HG02943 (cell line): ENCODE results near the gene CMTR1.

Experiments
- ATAC-seq: cut with Tn5 transposase; IDR thresholded peaks from one replicate; pipeline ENCODE4 v1.9.1; 2021; ENCODE audit warnings: mild to moderate bottlenecking, low read depth, moderate library complexity; ENCODE audit not compliant: unreplicated experiment

CMTR1 gene

DNA sequence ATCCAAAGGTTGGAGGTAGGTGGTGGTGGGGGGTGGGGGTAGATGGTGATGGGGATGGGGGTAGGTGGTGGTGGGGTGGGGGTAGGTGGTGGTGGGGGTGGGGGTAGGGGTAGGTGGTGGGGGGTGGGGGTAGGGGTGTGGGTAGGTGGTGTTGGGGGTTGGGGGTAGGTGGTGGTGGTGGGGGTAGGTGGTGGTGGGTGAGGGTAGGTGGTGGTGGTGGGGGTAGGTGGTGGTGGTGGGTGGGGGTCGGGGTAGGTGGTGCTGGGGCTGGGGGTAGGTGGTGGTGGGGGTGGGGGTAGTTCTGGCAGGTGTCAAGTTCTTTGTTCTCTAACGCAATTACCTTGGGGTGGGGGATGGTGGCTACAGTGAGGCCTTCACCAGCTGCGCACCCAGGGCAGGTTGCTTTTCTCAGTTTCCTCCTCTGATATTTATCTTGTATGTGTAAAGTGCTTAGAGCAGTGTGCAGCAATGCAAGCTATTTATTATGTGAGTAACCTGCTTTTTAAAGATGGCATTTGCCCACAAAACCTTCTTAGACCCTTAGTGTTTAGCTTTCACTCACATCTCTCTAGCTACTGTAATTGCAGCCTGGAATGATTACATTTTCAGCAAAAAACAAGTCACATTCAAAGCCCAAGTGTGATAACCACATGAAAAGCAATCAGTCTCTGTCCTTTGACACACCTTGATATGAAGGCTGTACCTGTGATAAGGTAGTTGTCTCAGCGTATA is 74.8 kb downstream of the CMTR1 start:
- ATAC-seq = no peak

DNA sequence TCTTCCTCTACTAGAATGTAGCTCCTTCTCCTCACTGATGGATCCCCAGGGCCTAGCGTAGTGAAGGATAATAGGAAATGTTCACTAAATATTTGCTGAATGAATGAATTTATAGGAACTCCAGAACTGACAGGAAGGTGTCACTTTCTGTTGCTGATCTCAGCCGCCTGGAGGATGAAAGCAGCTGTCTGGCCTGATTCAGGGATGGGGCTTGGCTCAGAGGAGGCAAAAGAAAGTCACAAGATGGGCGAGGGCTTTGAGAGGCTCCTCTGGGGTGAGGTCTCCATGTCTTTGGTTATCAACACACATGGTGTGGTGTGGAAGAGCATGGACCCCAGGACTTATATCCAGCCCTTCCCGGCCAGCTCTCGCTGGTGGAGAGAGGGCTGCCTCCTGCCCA is 78.2 kb downstream of the CMTR1 start:
- no peak for ATAC-seq

DNA sequence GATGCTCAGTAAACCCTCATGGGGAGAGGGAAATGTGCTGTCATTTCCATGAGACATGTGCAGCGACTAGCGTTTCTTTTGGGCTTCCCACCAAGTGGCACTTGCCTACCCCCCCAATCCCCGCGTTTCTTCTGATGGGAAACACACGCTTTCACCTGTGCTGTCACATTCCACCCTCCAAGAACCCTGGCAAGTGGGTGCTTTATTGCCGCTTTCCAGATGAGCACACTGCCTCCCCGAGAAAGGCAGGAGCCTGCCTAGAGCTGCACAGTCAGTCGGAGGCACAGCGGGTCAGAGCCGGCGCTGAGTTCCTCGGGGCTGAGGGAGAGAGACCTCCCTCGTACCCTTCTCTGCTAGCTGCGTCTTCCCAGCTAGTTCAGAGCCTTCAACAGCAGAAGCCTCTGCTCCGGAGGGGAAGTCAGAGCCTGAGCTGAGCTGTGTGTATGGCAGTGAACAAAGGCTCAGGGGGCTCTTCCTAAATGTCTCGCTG is 78.9 kb downstream of the CMTR1 start:
- ATAC-seq = no peak

DNA sequence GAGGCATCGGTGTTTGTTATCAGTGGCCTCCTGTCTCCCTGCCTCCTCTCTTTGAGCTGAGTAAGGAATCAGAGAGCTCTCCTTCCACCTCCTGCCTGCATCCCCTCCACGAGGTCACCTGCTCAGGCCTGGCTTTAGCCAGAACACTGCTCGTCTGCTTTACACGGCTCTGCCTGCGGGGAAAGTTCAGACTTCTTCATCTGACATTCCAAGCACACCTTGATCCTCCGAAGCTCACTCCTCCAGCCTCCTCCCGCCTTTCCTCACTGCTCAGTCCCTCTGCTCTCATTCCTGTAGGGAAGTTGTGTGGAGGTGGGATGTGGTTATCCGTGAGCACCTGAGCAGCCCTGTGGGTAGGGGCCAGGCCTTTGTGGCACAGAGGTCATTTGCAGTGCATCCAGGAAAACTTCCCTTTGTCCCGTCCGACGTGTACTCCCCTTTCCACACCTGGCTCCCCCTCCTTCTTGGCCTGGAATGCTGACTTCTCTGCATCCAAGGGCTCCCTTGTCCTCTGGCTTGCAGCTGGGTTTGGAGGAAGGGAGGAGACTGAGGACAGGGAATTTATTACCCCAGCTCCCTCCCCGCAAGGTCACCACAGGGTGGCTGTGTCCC is 79.5 kb downstream of the CMTR1 start:
- no peak for ATAC-seq

DNA sequence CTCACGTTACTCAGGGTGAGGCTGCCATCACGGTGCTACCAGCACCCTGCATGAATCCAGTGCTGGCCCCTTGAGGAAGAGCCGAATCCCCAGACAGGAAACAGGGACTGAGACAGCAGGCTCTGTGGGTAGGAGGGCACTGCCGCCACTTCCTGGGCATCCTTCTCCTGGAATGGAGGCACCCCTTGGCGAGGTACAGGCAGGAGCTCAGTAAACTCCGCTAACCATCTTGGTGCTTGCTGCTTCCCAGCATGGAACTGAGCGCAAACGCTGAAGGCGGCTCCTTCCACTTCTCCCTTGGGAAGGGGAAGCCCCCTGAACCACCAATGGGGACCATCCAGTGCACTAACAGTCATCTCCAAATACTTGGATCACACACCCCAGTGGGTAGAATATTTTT is 80.1 kb downstream of the CMTR1 start:
- no peak for ATAC-seq

DNA sequence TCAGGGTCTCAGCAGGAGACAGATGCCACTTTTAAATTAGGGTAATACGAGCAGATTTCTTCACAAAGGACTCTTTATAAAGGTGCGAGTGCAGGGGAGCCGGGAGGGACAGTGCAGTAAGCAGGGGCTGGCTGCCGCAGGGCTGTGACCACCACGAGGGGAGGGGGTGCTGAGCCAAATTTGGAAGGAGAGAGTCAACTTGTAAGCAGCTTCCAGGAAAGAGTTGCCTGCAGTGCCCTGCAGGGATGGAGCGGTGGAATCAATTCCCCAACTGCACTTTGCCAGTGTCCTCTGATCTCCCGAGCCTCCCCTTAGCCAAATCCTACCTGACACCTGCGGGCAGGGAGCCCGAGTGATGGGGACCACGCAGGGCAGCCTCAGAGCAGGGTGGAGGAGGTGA is 80.6 kb downstream of the CMTR1 start:
- no peak for ATAC-seq

DNA sequence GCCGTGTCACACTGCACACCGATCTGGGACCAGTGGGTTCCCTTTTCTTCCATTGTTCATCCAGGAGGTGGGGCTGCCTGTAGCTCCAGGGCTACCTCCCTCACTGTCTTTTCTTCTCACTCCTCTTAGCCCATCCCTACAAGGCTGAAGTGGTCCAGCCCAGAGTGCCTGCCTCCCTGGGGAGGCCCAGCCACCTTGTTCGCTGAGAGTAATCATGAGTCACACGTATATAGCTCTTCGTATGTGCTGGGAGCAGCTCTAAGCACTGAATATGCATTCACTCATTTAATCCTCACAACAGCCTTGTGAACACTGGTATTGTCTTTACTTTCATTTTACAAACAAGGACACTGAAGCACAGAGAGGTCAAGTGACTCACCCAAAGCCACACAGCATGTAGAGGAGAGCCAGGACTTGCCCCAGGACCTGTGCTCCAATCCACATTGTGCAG is 81.3 kb downstream of the CMTR1 start:
- no peak for ATAC-seq

DNA sequence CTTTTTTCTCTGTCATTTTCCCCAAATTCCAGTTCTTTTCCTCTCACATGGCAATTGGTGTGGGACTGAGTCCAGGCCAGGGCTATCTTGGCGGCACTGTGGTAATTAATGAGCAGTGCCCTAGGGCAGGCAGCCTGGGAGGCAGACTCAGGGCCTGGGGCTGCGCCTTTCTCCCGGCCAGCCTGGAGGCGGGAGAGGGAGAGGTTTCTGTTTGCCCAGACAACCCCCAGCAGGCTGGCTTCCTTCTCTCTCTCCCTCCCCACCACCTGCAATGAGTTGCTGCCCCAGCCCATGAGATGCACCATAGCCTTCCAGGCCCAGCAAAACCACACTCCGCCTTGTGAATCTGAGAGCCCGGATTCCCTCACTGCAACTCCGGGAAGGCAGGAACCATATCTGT is 81.8 kb downstream of the CMTR1 start:
- ATAC-seq = no peak

DNA sequence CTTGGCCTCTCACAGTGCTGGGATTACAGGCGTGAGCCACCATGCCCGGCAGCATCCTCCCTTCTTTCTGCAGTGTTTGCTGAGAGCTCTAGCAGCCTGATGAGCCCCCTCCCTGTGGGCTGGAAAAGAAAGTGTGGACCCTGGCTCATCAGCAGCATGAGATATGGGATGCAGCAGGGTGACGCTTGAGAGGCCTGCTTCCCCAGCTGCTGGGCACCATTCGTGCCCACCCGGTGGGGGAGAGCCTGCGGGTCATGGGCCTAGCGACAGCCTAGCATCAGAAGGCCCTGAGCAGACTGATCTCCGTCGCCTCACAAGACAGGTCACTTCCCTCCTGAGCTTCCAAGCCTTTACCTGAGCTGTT is 82.7 kb downstream of the CMTR1 start:
- no peak for ATAC-seq

DNA sequence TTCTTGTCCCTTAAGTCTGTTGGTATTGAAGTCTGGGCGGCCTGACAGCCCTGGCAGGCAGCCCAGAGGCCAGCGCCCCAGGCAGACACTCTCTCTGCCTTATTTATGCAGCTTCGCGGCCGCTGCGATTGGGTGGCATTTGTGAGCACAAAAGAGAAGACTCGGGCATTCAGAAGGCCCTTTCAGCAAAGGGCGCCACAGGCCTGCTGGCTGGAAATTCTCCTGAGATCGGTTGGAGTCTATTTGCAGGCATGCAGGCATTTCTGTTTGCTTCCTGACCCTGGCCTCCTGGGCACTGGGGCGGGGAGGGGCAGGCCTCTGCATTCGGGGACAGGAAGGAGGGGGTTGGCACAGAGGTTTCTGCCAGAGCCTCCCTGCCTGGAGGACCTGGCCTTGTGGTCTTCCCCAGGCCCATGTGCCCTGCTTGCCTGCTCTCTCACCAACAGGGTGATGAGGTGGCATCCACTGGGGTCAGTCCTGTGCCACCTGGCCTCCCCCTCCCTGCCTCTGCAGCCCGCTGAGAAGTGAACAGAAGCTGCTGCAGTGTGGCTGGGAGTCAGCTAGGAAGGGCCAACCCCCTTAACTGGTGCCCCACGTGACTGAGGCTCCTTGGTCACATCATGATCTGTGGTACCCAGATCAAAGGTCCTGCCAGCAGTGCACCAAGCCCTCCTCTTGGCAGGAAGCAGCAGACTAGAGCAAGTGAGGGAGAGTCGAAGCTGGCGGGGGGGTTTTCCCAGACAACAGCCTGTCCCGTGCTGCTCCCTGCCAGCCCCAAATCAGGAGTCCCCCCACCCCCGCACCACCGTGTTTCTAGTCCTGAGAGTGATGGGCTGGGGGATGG is 83.3 kb downstream of the CMTR1 start:
- ATAC-seq = peak; percentile 85

DNA sequence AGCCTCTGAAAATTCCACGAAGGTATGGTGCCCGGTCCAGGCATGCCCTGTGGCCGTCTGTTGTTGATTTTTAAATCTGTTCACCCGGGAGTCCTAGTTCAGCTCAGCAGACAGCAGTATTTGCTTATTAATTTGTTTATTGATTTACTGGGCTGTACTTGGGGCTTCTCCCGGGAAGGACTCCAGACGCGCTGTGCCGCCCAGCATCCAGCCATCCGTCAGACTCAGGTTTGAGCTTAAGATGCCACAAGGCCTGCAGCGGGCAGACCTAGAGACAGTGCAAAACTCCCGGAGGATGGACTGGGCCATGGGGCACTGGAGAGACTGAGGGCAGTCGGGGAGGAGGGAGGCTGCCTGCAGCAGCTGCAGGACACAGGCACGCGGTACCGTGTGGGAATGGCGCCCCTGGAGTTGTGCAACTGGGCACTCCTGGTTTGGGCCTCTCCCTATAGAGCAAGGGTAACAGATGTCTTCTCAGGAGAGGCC is 83.9 kb downstream of the CMTR1 start:
- ATAC-seq = no peak

DNA sequence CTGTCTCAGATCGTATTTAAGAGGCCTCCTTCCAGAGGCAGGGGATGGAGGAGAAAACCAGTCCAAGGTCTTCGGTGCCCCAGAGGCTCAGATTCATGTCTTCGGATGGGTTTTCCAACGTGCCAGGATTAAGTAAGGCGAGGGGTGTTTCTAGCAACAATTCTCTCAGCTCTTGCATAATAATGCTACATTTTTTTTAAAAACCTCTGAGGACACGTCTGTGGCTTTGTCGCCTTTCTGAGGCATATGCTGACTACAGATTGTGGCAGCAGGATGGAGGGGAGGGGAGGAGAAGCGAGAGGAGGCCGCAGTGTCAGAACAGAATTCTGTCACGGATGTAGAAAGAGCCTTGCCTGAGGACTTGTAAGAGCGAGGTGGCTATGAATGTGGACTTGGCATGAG is 84.4 kb downstream of the CMTR1 start:
- no peak for ATAC-seq

DNA sequence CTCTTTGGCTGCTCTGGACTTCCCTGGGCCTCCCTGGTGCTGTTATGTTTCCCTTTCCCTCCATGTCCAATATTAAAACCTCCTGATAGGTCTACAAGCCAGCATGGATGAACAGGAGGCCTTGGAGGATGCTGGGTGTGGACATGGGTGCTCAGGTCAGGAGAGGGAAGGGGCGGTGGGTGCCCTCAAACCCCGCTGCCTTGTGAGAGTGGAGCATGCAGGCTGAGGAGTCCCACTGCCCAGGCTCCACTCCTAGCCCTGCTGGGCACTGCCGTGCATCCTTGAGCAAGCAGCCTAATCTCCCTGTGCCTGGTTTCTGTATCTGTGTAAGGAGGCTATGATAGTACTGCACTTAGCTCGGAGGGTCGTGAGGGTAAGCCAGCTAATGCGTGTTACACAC is 85.1 kb downstream of the CMTR1 start:
- no peak for ATAC-seq

DNA sequence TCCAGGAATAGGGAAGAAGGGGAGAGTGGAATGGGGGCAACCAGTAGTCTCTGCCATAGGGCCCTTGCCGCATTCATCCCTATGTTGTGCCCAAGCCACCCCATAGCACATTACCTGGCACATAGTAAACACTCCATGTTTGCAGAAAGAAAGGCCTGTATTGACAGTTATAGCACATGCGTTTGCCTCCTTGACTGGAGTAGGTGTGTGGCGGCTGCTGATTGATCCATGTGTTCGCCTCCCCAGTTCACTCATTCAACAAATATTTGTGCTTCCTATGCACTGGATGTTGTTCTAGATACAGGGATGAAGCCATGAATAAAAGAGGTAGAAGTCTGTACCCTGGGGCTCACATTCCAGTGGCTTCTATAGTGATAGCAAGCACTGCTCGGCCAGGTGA is 86.4 kb downstream of the CMTR1 start:
- ATAC-seq = no peak

DNA sequence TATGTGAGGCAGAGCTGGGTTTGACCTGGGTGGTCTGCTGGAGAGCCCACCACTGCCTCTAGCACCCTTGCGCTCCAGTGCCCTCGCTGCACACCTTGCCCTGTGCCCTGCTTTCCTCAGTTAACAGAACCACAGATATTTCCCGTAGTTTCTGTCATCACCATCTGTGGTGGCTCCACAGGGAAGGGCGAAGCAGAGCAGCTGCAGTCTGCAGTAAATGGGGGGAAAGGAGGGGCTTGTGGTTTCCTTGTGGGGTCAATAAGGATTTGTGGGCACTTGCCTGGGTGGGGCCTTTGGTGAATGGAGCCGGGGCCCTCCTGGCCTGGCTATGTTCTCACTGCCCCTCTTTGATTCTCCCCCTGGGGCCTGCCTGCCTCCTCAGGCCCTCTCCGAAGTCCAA is 87.9 kb downstream of the CMTR1 start:
- no peak for ATAC-seq

DNA sequence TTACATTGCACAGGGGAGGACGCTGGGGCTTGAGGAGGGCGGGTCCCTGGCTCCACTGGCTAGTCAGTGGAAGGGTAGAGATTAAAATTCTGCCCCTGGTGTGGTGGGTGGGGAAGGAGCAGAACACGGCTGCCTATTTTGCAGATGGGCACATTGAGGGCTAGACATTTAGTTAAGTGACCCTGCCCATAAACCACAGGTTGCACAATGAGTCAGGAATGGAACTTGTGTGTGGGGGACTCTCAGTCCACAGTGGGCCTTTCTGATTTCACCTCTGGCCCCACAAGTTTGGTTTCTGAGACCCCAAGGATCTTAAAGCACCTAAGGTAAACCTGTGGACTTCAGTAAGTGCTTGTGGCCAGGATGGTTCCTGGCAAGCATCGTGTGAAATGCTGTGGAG is 88.7 kb downstream of the CMTR1 start:
- ATAC-seq = no peak

DNA sequence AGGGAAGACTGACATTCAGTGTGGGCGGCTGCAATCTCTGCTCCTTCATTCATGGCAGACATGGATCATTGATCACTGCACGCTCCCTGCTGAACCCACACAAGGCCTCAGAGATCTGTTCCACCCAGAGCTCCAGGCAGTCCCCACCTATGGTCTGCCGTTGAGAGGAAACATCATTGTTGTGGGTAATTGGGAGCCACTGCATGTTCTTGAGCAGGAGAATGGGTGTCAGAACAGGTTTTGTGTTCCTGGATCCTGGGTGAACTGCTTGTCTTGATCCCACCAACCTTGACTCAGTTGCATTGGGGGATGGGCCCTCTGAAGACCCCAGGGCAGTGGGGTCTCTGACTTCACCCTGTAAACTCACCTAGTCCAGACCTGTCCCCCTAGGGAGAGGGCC is 89.8 kb downstream of the CMTR1 start:
- ATAC-seq = no peak

DNA sequence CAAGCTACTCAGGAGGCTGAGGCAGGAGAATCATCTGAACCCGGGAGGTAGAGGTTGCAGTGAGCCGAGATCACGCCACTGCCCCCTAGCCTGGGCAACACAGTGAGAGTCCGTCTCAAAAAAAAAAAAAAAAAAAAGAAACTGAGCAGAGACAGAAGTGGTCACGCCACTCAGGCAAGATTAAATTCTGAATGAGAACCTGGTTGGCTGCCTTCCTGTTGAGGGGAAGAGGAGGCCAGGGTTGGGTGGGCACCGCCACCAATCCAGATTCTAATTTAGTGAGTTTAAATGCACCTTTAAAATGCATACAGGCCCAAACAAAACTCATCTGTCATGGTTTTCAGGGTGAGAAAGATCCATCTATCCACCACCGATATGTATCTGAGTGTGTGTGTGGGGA is 90.4 kb downstream of the CMTR1 start:
- no peak for ATAC-seq

DNA sequence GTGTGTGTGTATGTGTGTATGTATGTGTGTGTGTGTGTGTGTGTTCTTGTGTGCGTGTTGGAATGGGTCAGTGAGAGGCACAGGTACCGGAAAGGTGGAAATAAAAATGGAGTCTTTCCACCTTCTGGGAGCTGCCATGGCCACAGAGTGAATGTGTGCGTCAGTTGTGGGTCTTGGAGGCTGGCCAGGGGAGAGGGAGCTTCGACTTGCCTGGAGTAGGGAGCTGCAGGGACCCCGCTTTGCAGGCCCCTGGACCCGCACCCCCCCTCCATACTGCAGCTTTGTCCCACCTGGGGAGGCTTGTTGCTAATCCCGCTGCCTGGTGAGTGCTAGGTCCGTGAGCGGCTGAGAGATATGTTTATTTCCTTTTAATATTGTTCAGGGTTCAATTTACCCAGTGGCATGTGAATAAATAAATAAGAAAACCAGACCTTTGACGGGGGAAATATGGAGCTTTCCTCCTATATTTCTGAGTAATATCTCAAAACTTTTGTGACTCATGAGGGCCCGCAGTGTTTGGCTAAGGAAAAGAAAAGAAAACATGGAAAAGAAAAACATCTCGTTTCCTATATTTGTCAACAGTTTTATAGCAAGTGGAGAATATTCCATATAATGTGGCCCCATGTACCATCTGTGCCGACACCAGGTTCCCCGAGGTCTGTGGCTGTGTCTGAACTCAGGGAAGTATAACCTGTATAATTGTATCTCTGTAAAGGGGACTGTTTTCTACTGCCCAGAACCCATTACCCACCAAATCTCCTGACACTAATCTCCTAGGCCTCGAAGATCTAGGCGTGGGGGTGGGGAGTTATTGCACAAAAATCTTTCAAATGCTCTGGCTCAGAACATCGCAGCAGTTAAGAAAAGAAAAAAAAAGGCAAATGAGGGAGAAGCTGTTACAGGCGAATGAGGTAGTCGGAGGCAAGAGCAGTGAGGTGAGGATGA is 91.3 kb downstream of the CMTR1 start:
- ATAC-seq = no peak

DNA sequence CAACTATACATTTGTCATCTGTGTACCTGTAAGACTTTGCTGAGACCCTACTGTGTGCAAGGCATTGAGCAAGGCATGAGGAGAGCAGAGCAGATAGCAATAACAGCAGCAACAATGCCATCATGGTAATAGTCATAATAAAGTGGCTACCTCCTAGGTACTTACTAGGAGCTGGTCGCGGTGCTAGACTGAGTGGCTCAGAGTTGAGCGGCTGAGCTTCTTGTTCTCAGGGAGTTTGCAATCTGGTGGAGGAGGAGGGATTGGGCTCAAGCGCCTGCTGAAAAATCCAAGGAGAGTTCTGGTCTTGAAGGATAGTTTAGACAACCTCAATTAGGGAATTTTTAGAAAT is 91.9 kb downstream of the CMTR1 start:
- no peak for ATAC-seq
